ENCODE data around the gene PEX19.

The PEX19 gene

GRCh38 chr1:160239582-160240299 is 45.2 kb downstream of the PEX19 start:
- DNase-seq (ENCODE audit: insufficient read length, low spot score) (no peak), FAIRE-seq (no peak)
- no peak for TF ChIP-seq POLR2A (IDR thresholded peaks at IDR 0.05; ENCODE audit: low read depth, low read length)

GRCh38 chr1:160238408-160238807 is 46.5 kb downstream of the PEX19 start:
- no peak for TF ChIP-seq POLR2A (IDR thresholded peaks at IDR 0.05; ENCODE audit: low read depth, low read length)
- FAIRE-seq: no peak
- no peak for DNase-seq (ENCODE audit: insufficient read length, low spot score)

- TF ChIP-seq POLR2A (IDR thresholded peaks at IDR 0.05; ENCODE audit: low read depth, low read length): no peak
- no peak for FAIRE-seq
Measured at GRCh38 chr1:160237558-160237957, 47.4 kb downstream of the PEX19 start.

GRCh38 chr1:160236806-160237205 is 48.1 kb downstream of the PEX19 start:
- TF ChIP-seq POLR2A (IDR thresholded peaks at IDR 0.05; ENCODE audit: low read depth, low read length): no peak
- no peak for DNase-seq (ENCODE audit: insufficient read length, low spot score)
- no peak for FAIRE-seq

More at GRCh38 chr1:160237558-160237957, 47.4 kb downstream of the PEX19 start:
- DNase-seq (ENCODE audit: insufficient read length, low spot score): no peak

- DNase-seq (ENCODE audit: insufficient read length, low spot score) (no peak), FAIRE-seq (no peak)
- no peak for TF ChIP-seq POLR2A (IDR thresholded peaks at IDR 0.05; ENCODE audit: low read depth, low read length)
Measured at GRCh38 chr1:160232911-160233310, 52.0 kb downstream of the PEX19 start.

- TF ChIP-seq POLR2A (IDR thresholded peaks at IDR 0.05; ENCODE audit: low read depth, low read length): no peak
Measured at GRCh38 chr1:160228431-160228830, 56.5 kb downstream of the PEX19 start.

GRCh38 chr1:160227561-160227960 is 57.4 kb downstream of the PEX19 start:
- no peak for FAIRE-seq
- TF ChIP-seq POLR2A (IDR thresholded peaks at IDR 0.05; ENCODE audit: low read depth, low read length): no peak

More at GRCh38 chr1:160228431-160228830, 56.5 kb downstream of the PEX19 start:
- DNase-seq (ENCODE audit: insufficient read length, low spot score): no peak
- no peak for FAIRE-seq

GRCh38 chr1:160227034-160227433 is 57.9 kb downstream of the PEX19 start:
- no peak for TF ChIP-seq POLR2A (IDR thresholded peaks at IDR 0.05; ENCODE audit: low read depth, low read length)
- DNase-seq (ENCODE audit: insufficient read length, low spot score) (no peak), FAIRE-seq (no peak)

More at GRCh38 chr1:160227561-160227960, 57.4 kb downstream of the PEX19 start:
- no peak for DNase-seq (ENCODE audit: insufficient read length, low spot score)

All from H54 (cell line).